GM12878 (cell line): ENCODE results near the gene SENP7. TPM values are rescaled to one million over a fixed set of nuclear protein-coding genes. Genes with fewer than 3 reads are reported as not detected.

Experiments
- EGR1 ChIP-seq, 2 experiments: IDR thresholded peaks; 1 replicate in 1 of 2; 2 replicates in 1 of 2; pipeline ENCODE4 v1.6.1; 2011 to 2012; ENCODE audit warnings: low read depth in 2 of 2, low read length in 2 of 2, borderline replicate concordance in 1 of 2, mild to moderate bottlenecking in 1 of 2, moderate library complexity in 1 of 2
- ELK1 ChIP-seq: IDR thresholded peaks from 2 replicates; pipeline ENCODE4 v1.6.1; 2012; ENCODE audit warnings: low read depth, low read length, improper control_type of control experiment
- RELB ChIP-seq: fragments of 450-650 bp; IDR thresholded peaks from 2 replicates; pipeline ENCODE4 v1.6.1; 2017; ENCODE audit warnings: low read depth, mild to moderate bottlenecking, moderate library complexity
- polyA plus RNA-seq, 11 experiments: library from polyadenylated mRNA; depleted of rRNA in 4 of 11; unstranded in 6 of 11; stranded (reverse) in 5 of 11; fragments of >200 nt; fragmentation: Nextera tagmentation in 4 of 11; fragmentation: Illumina TruSeq in 1 of 11; extraction: Ambion mirVana in 4 of 11; extraction: Trizol in 1 of 11; gene quantifications; 1 replicate in 1 of 11; 2 replicates in 10 of 11; pipeline versions ENCODE4 v1.2.1 to v1.2.3, GENCODE V29; 2011 to 2016; ENCODE audit warnings: inconsistent platforms in 2 of 11, missing spikeins in 2 of 11, low read depth in 1 of 11
- total RNA-seq, 4 experiments: library from RNA; depleted of rRNA in 3 of 4; stranded (reverse); fragments of >200 nt in 3 of 4; fragmentation: Illumina TruSeq in 1 of 4; extraction: Trizol in 1 of 4; gene quantifications; 2 replicates each; pipeline versions ENCODE4 v1.2.1 to v1.2.3, GENCODE V29; 2013 to 2021
- TF ChIP-seq, protein P1 (sequence below): fragments of 450-650 bp; formaldehyde crosslinking; IDR thresholded peaks from 2 replicates; pipeline ENCODE4 v1.4.0; 2022; ENCODE audit warnings: mild to moderate bottlenecking, moderate library complexity
- TF ChIP-seq, protein P2 (sequence below): IDR thresholded peaks from 2 replicates; pipeline ENCODE4 v1.6.1; 2011; ENCODE audit warnings: low read depth, low read length, improper control_type of control experiment, borderline replicate concordance

The SENP7 gene
- total and polyA plus RNA-seq, 10 of the 15 experiments (the other 5 are each of a cell fraction or from before 2014, with no cell fraction given), result 2.6 to 14.7 (median 8.3) TPM

DNA sequence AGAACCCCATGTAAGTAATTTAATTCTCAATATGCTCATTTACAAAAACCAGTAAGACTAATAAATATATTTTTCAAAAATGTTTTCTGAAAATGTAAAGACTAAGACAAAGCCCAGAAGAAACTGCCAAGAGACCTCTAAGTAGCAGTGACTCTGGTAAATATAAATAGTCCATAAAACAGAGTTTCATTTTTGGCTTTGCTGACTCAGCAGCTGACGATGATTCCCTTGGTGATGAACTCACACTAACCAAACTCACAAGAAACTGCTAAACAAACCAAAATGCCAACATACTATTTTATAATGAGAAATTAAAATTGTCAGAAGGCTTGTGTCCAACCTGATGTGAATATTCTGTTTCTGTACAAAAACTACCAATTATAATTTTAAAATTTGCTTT is 161.2 kb downstream of the SENP7 start (continued):
- TF ChIP-seq, protein P1, sequence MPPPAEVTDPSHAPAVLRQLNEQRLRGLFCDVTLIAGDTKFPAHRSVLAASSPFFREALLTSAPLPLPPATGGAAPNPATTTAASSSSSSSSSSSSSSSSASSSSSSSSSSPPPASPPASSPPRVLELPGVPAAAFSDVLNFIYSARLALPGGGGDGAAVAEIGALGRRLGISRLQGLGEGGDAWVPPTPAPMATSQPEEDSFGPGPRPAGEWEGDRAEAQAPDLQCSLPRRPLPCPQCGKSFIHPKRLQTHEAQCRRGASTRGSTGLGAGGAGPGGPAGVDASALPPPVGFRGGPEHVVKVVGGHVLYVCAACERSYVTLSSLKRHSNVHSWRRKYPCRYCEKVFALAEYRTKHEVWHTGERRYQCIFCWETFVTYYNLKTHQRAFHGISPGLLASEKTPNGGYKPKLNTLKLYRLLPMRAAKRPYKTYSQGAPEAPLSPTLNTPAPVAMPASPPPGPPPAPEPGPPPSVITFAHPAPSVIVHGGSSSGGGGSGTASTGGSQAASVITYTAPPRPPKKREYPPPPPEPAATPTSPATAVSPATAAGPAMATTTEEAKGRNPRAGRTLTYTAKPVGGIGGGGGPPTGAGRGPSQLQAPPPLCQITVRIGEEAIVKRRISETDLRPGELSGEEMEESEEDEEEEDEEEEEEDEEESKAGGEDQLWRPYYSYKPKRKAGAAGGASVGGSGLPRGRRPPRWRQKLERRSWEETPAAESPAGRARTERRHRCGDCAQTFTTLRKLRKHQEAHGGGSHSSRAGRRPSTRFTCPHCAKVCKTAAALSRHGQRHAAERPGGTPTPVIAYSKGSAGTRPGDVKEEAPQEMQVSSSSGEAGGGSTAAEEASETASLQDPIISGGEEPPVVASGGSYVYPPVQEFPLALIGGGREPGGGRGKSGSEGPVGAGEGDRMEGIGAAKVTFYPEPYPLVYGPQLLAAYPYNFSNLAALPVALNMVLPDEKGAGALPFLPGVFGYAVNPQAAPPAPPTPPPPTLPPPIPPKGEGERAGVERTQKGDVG (CRISPR knock-in tag), result no peak
- TF ChIP-seq EGR1 (IDR thresholded peaks at IDR 0.05; ENCODE audit: borderline replicate concordance in 1 of 2, low read depth in 2 of 2, low read length in 2 of 2) (no peak), ELK1 (no peak), RELB (no peak)
- TF ChIP-seq, protein P2, sequence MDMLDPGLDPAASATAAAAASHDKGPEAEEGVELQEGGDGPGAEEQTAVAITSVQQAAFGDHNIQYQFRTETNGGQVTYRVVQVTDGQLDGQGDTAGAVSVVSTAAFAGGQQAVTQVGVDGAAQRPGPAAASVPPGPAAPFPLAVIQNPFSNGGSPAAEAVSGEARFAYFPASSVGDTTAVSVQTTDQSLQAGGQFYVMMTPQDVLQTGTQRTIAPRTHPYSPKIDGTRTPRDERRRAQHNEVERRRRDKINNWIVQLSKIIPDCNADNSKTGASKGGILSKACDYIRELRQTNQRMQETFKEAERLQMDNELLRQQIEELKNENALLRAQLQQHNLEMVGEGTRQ, result no peak
